GM12875 (cell line): ENCODE results near the gene GHSR.

Source experiments
- H3K4me3 ChIP-seq: one replicate; pipeline ENCODE4 v1.5.1; 2011; ENCODE audit warnings: low read depth, low read length, control low read depth
- CTCF ChIP-seq: IDR thresholded peaks from 2 replicates; pipeline ENCODE4 v1.5.1; 2011; ENCODE audit warnings: low read depth, mild to moderate bottlenecking, control low read depth, inconsistent platforms, low read length, moderate library complexity, borderline replicate concordance; ENCODE audit not compliant: insufficient read depth

Gene GHSR

DNA sequence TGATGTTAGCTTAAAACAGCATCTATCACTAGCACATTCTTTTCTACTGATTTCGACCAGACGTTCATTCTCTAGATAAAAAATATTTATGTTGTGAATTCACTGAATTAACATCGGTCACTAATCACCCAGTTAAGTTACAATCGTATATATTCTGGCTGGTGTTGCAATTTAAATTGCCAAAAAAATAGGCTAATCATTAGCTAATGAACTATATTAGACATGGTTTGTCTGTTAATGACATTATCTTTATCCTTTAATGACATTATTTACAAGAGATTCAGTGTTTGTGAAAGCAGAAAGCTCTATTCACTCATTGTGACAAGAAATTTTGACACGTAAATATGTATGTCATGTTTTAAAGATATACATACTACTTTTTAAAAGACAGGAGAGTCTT lies 6.7 kb downstream of the GHSR start:
- no peak overlapping the region for H3K4me3 ChIP-seq
- no peak for TF ChIP-seq CTCF

DNA sequence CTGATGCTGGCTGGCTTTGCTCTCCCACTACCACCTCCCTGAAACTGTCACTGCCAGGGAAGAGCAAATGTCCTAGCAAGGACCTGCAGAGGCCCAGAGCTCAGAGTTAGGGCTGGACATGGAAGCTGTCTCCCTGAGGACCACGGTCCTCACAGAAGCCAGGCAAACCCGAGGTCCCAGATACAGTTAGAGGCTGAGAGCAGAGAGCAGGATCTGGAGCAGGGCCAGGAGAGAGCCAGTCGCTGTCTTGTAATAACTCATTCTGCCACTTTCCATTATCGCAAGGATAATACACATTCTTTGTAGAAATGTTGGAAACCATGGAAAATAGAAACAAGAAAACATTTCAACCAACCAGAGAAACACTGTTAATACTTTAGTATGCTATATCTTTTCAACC lies 10.1 kb downstream of the GHSR start:
- TF ChIP-seq CTCF = no peak
- H3K4me3 ChIP-seq = no peak overlapping the region

DNA sequence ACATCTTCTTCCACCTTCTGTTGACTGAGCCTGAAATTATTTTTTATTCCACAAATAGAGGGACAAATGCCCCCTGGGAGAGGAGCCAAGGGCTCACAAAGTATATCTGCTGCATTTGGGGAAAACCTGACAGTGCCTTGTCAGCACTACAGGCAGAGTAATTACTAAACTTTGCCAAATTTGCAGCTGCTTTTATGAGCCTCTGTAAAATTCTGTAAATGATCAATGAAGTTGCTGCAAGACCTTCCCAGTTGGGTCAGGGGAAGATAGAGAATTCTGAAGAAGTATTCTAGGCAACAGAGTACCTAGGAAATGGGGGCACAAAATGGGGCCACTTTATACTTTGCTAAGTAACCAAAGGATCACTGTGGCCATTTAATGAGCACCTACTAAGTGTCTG lies 10.5 kb downstream of the GHSR start:
- no peak overlapping the region for H3K4me3 ChIP-seq
- no peak for TF ChIP-seq CTCF

DNA sequence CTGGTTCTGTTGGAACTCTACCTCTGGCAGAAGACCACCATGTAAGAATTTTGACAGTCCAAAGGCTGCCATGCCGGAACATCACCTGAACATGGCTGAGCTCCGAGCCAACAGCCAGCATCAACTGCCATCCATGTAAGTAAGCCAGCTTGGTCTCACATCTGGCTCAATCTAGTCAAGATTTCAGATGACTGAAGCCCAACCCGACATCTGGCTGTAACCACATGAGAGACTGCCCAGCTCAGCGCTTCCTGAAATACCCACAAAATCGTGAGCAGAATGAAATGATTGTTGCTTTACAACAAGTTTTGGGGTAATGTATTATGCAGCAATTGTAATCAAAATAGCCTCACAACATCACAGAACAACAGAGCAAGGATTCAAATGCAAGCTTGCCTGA lies 32.9 kb downstream of the GHSR start:
- H3K4me3 ChIP-seq = no peak overlapping the region
- no peak for TF ChIP-seq CTCF

DNA sequence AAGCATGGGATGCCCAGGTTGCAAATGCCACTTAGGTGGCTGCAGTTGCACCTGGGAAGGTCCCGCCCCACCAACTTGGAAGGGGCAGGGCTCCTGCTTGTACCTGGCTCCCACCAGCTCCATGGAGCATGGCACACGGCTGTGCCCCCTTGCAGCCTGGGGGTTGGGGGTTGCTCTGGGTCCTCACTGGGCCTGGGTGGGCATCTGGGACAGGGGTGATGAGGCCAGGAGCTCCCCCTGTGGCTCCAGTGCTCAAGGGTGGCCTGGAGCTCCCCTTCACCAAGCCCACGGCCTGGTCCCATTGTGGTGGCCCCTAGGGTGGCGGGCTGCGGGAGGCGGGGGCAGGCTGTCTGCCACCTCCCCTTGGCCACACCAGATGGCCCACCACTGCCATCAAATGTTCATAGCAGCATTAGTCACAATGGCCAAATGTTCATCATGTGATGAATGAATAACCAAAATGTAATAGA lies 36.7 kb downstream of the GHSR start:
- no peak for TF ChIP-seq CTCF
- H3K4me3 ChIP-seq = no peak overlapping the region

- TF ChIP-seq CTCF = no peak
- H3K4me3 ChIP-seq = no peak overlapping the region
Observed at GRCh38 chr3:172410702-172411477, 37.4 kb downstream of the GHSR start.

DNA sequence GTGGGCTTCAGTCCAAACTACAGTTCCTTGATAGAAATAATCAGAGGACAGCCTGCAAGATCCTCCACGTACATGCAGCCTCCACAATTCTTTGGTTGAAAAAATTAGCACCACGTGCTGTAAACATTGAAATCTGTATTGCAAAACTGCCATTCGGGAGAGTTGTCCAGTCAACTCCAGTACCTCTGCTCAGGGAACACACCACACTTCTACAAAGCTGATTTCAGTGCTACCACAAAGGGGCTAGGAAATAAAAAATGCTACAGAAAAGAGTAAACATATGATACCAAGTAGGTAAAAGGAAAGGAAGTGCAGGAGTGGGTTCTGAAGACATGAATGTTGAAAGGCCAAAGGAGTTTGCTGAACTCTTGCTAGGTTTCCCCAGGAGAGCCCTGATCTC lies 40.4 kb downstream of the GHSR start:
- H3K4me3 ChIP-seq = no peak overlapping the region
- TF ChIP-seq CTCF = no peak
